Psoas muscle (tissue), 8 donors: Measurements from ENCODE around the gene INSIG2. TPM values are rescaled to one million over a fixed set of nuclear protein-coding genes. Genes with fewer than 3 reads are reported as not detected.

Experiments used
- ATAC-seq, 4 donors: fragments of 200-7000 bp; cut with Tn5 transposase; one replicate each; pipeline ENCODE4 v1.9.1; 2020; ENCODE audit warnings: moderate library complexity in 3 of 4, mild to moderate bottlenecking in 2 of 4
- DNase-seq, 2 donors: peaks; one replicate each; pipeline ENCODE4 v3.0.0-alpha.2; 2020
- H3K27ac ChIP-seq: fragments of 200-600 bp; one replicate; pipeline ENCODE4 v1.8.0; 2022
- H3K27me3 ChIP-seq, 3 donors: fragments of 200-600 bp in 1 of 3; one replicate each; pipeline versions ENCODE4 v1.6.1 to v1.8.0; 2013 to 2022; ENCODE audit warnings: low read length in 2 of 3, mild to moderate bottlenecking in 2 of 3, moderate library complexity in 1 of 3; ENCODE audit not compliant: insufficient read depth in 3 of 3
- H3K36me3 ChIP-seq, 2 donors: fragments of 200-600 bp in 1 of 2; one replicate each; pipeline versions ENCODE4 v1.6.1 to v1.8.0; 2013 to 2022; ENCODE audit warnings: low read depth in 1 of 2, mild to moderate bottlenecking in 1 of 2, moderate library complexity in 1 of 2; ENCODE audit not compliant: insufficient read depth in 1 of 2
- H3K4me1 ChIP-seq: fragments of 200-600 bp; one replicate; pipeline ENCODE4 v1.8.0; 2022
- H3K4me3 ChIP-seq: fragments of 200-600 bp; one replicate; pipeline ENCODE4 v1.8.0; 2022; ENCODE audit warnings: mild to moderate bottlenecking
- H3K9me3 ChIP-seq: fragments of 200-600 bp; one replicate; pipeline ENCODE4 v1.8.0; 2022
- WGBS, 3 donors: extraction: QIAGEN DNeasy Blood & Tissue Kit; methylation state at CpG; one replicate each; pipeline versions ENCODE4 v1.1.6 to v1.1.7; 2013; 5-methylcytosine and 5-hydroxymethylcytosine counted together
- intact Hi-C, 2 donors: fragments of 100-400 bp; cut with DNase I; formaldehyde crosslinking; loops; one replicate each; pipeline versions ENCODE4 v1.11.0 to v1.14.2; 2022
- polyA plus RNA-seq, 3 donors: library from polyadenylated mRNA; stranded (reverse); fragments of 200-250 nt; gene quantifications; one replicate each; pipeline ENCODE4 v1.2.3, GENCODE V29; 2013
- total RNA-seq, 4 donors: library from RNA; stranded (reverse); fragmentation: NEBNext Ultra II Directional in 2 of 4; extraction: Animal tissue kit (Norgen Biotek cat#: 25700) in 2 of 4; gene quantifications; one replicate each; pipeline versions ENCODE4 v1.2.1 to v1.2.4, GENCODE V29; 2021 to 2023
- TF ChIP-seq, protein P1 (sequence below): fragments of 200-600 bp; IDR thresholded peaks from one replicate; pipeline ENCODE4 v1.8.0; 2022; ENCODE audit warnings: antibody characterized with exemption
- donor health status: healthy with polysubstance abuse.
- donor health status: DM: no; HTN: no; CAD: no; lungs with moderate emphysema.
- donor health status: Bipolar disorder and iron deficiency.
- donor health status: healthy.
- donor health status: DM: yes; HTN: yes; CAD: no.
- donor health status: DM: no; HTN: no; CAD: no.
- donor health status: DM: no; HTN: no; CAD: no.
- donor health status: DM: yes; HTN: yes; CAD: no.

Gene INSIG2
- total and polyA plus RNA-seq, 7 donors, result 4.8 to 16.9 (median 7.6) TPM

DNA sequence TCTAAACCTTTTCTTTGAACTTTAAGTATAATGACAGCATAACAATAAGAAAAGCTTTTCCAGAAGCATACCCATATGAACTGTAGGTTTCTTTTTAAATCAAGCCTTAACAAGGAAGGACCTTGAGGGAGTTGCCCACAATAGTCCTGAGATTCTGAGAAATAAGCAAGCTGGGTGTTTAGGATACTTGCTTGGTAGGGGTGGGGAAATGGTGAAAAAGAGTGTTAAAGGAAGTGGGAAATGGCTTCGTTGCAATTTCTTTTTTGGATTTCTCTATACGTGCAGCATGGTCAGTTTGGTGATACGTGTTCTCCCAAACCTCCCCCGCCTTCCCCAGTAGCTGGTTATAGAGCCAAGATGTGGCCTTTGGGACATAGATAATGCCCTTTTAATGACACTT lies 17.2 kb downstream of the INSIG2 start:
- Histone ChIP-seq H3K4me3 (no peak overlapping the region), H3K4me1 (no peaks in the 10 kb centered on the region), H3K36me3 (peaks cover 0 to 59% of the 10 kb centered on the region in 2 donors), H3K27me3 (no peaks in the 10 kb centered on the region), H3K9me3 (no peaks in the 10 kb centered on the region), H3K27ac (no peak overlapping the region)
- WGBS, 3 donors, result 78 to 87% (median 86%) methylated on average over 4 of the region's 4 CpGs
- DNase-seq (no peak), ATAC-seq (no peak)
- TF ChIP-seq, protein P1, sequence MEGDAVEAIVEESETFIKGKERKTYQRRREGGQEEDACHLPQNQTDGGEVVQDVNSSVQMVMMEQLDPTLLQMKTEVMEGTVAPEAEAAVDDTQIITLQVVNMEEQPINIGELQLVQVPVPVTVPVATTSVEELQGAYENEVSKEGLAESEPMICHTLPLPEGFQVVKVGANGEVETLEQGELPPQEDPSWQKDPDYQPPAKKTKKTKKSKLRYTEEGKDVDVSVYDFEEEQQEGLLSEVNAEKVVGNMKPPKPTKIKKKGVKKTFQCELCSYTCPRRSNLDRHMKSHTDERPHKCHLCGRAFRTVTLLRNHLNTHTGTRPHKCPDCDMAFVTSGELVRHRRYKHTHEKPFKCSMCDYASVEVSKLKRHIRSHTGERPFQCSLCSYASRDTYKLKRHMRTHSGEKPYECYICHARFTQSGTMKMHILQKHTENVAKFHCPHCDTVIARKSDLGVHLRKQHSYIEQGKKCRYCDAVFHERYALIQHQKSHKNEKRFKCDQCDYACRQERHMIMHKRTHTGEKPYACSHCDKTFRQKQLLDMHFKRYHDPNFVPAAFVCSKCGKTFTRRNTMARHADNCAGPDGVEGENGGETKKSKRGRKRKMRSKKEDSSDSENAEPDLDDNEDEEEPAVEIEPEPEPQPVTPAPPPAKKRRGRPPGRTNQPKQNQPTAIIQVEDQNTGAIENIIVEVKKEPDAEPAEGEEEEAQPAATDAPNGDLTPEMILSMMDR, result no peak
- intact Hi-C loops, result loop anchor here in 1 of 2 donors (2.0 kb wide), 1 partner anchor 25 kb away; no protein-coding TSS in a partner anchor

DNA sequence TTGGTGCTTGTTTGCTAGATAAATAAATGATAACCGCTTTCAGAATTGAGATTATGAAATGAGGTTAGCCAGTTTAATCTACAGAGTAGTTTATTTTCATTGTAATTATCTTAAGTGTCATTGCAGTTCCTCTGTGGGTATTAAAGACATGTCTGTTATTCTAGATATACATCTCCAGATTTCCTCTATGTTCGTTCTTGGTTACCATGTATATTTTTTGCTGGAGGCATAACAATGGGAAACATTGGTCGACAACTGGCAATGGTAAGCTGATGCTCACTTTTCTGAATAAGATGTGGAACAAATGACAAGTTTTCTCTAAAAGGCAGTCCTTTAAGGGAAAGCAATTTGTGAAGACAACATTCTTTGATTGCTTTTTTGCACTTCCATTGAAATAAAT lies 18.7 kb downstream of the INSIG2 start:
- ATAC-seq, result no peak

GRCh38 chr2:118110310-118110709 lies 22.0 kb downstream of the INSIG2 start:
- 96 to 97% (median 96%) methylated on average over 3 of the region's 3 CpGs for WGBS, 3 donors
- intact Hi-C loops, result no loop called here
- H3K36me3 ChIP-seq, result peaks cover 0 to 41% of the 10 kb centered on the region in 2 donors

More for the DNA sequence above, 18.7 kb downstream of the INSIG2 start:
- intact Hi-C loops, result no loop called here
- TF ChIP-seq, protein P1, result no peak
- no peak overlapping the region for H3K4me3 ChIP-seq
- no peaks in the 10 kb centered on the region for H3K27me3 ChIP-seq
- 87 to 94% (median 92%) methylated on average over 3 of the region's 3 CpGs for whole genome bisulfite sequencing, 3 donors
- no peaks in the 10 kb centered on the region for H3K4me1 ChIP-seq
- H3K27ac ChIP-seq, result no peak overlapping the region
- H3K36me3 ChIP-seq, result peaks cover 0 to 53% of the 10 kb centered on the region in 2 donors
- H3K9me3 ChIP-seq, result no peaks in the 10 kb centered on the region
- no peak for DNase-seq

DNA sequence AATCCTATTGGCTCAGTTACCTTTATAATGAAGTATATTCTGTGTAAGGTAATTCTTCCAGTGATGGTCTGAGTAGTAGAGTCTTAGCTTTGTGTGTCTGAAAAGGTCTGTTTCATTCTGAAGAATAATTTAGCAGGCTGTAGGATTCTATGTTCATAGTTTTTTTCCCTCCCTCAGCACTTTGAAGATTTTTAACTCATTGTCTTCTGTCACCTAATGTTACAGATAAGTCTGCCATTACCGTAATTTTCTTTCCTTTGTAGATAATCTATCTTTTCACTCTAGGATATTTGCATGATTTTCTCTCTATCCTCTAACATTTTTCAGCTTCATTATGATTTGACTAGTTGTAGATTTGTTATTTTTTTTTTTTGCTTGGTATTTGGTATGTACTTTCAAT lies 22.7 kb downstream of the INSIG2 start:
- DNase-seq (no peak), ATAC-seq (no peak)
- no peaks in the 10 kb centered on the region for H3K4me1 ChIP-seq
- WGBS, 3 donors, result 96 to 100% (median 100%) methylated on average over 1 of the region's 1 CpG
- no peaks in the 10 kb centered on the region for H3K9me3 ChIP-seq
- H3K4me3 ChIP-seq, result no peak overlapping the region
- H3K36me3 ChIP-seq, result peaks cover 0 to 35% of the 10 kb centered on the region in 2 donors
- no peaks in the 10 kb centered on the region for H3K27me3 ChIP-seq
- intact Hi-C loops, result no loop called here
- TF ChIP-seq, protein P1, result no peak
- H3K27ac ChIP-seq, result no peak overlapping the region

More at GRCh38 chr2:118110310-118110709, 22.0 kb downstream of the INSIG2 start:
- Histone ChIP-seq H3K9me3 (no peaks in the 10 kb centered on the region), H3K4me3 (no peak overlapping the region), H3K27ac (no peak overlapping the region), H3K27me3 (no peaks in the 10 kb centered on the region), H3K4me1 (no peaks in the 10 kb centered on the region)
- ATAC-seq (no peak), DNase-seq (no peak)
- TF ChIP-seq, protein P1, result no peak

GRCh38 chr2:118112771-118113334 lies 24.6 kb downstream of the INSIG2 start:
- H3K36me3 ChIP-seq, result peaks cover 0 to 16% of the 10 kb centered on the region in 2 donors
- H3K4me1 ChIP-seq, result no peaks in the 10 kb centered on the region
- intact Hi-C loops, result no loop called here
- TF ChIP-seq, protein P1, result no peak
- H3K4me3 ChIP-seq, result no peak overlapping the region
- H3K27me3 ChIP-seq, result no peaks in the 10 kb centered on the region
- no peaks in the 10 kb centered on the region for H3K9me3 ChIP-seq
- DNase-seq (no peak), ATAC-seq (no peak)
- no peak overlapping the region for H3K27ac ChIP-seq
- 82 to 85% (median 84%) methylated on average over 4 of the region's 4 CpGs for WGBS, 3 donors
